HG02763 (cell line): ENCODE data around the gene GUCA2B.

Experiments used
- ATAC-seq: cut with Tn5 transposase; IDR thresholded peaks from one replicate; pipeline ENCODE4 v1.9.1; 2021; ENCODE audit warnings: mild to moderate bottlenecking, moderate library complexity; ENCODE audit not compliant: unreplicated experiment

Gene GUCA2B

GRCh38 chr1:42142894-42143675 lies 10.1 kb upstream of the GUCA2B start:
- no peak for ATAC-seq

DNA sequence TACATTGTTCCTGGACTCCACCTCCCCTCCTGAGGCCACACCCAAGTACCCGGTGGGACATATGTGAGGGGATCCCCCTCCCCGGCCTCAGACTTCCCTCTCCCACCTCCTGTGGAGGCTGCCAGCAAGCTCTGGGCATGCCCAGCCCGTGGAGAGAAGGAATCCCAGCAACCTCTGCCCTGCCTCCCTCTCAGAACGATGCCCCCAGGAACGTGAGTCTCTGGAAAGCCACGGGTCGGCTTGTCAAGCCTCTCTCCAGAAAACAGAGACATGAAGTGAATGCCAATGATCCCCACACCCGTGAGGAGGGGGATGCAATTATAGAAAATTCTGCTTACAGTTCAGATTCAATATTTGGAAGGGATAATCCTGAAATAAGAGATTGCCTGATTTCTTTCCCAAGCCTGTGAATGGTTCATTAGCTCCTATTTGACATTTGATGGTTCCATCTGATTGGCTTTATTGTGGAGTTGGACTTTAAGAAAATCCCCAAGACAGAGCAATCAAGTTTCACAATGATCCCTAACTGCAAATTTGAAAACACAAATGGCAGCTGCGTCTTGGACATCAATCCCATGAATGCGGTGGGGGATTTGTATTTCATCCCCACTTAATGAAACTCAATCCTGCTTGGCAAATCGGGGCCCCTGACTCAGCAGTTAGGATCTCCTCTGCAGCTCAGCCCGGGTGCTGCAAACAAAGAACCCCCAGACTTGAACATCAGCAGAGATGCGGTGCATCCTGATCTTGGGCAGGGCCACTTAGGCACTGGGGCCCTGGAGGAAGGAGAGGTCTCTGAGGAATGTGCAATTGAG lies 9.1 kb upstream of the GUCA2B start:
- ATAC-seq, result no peak

DNA sequence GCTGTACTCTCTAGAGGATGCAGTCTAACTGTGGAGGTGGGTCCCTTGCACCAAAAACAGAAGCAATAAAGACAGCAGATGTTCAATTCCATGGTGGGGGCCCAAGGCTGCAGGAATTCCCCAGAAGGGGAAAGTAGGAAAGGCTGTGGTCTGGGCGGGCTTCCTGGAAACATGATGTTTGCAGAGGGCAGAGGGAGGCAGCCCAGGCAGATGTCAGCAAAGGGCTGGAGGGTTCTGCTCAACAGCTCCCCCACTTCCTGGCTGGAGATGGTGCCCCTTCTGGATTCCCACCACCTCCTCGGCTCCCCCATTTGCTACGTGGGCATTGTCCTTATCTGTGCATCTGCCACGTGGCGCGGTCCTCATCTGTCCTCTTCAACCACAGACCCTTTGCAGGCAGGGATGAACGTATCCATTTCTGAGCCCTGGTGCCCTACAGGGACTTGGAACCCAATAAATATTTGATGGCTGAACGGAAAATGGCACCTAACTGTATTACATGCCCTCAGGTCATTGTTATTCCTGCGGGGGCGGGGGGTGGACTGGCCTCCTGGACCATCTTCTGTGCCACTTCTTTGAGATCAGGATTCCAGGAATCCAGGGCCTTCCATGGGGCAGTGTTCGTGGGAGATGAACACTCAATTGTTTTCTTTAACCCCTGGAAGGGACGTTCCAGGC lies 8.4 kb upstream of the GUCA2B start:
- ATAC-seq, result no peak

GRCh38 chr1:42145389-42145716 lies 7.9 kb upstream of the GUCA2B start:
- no peak for ATAC-seq

- no peak for ATAC-seq
These were observed 7.2 kb upstream of the GUCA2B start for GRCh38 chr1:42145764-42146625.

- no peak for ATAC-seq
These were observed 6.4 kb upstream of the GUCA2B start for GRCh38 chr1:42146626-42147320.

DNA sequence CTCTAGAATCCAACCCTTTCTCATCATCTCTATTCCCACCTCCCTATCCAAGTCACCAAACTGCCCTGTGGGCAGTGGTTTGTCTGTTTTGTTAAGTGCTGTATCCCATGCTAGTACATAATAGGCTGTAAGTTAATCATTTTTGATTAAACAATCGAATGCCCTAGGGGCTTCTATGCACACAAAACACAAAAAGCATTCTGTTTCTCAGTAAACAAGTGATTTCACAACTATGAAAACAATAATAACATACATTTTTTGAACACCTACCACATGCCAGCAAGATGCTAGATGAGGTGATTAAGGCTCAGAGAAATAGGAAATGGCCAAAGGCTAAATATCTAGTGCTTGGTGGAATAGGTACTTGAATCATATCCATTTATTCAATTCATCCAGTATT lies 5.0 kb upstream of the GUCA2B start:
- ATAC-seq, result no peak

DNA sequence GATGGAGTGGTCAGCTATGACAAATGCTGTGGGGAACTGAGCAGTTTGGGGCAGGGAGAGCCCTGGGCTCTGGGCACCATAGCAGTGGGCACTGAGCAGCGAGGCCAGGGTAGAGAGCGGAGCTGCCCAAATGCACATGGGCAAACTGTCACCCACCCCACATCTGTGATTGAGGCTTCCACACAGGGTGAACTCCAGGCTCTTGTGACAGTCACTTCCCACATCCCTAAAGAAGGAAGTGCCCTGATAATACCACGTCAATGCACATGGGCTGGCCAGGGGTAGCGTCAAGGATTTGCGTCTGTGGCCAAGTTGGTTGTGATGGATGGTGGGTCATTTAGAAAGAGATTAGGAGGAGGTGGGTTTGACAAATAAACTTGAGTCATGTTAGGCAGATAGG lies 2.6 kb upstream of the GUCA2B start:
- no peak for ATAC-seq

DNA sequence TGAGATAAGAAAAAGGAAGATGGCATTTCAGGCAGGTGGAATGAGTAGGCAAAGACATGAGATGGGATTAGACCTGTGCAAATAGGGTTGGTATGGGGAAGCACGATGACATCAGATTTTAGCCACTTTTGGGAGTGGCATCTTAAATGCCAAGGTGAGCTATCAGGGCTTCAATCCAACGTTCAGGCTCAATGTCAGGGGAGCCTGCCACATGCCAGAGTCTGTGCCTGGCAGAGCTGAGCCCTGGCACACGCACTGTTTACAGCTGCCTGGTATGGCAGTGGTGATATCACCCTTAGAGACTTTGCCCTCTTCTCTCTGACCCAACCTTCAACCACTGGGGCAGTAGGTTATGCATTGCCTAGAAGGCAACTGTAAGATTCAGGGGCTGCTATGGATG lies 1.1 kb upstream of the GUCA2B start:
- ATAC-seq, result no peak

GRCh38 chr1:42153624-42154023 lies 414 bp downstream of the GUCA2B start:
- no peak for ATAC-seq

DNA sequence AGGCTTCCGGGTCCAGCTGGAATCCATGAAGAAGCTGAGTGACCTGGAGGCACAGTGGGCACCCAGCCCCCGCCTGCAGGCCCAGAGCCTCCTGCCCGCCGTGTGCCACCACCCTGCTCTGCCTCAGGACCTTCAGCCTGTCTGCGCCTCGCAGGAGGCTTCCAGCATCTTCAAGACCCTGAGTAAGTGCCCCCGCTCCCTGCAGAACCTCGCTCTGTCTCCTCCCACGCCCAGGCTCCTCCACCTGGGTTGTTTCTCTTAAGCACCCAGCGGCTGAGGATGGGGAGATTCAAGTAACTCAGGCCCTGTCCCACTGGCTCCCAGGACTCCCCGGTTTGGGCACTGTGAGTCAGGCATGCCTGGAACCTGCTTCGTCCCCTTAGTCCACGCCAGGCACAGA lies 1.5 kb downstream of the GUCA2B start:
- no peak for ATAC-seq

- no peak for ATAC-seq
These were observed 2.2 kb downstream of the GUCA2B start for GRCh38 chr1:42155362-42155761.

GRCh38 chr1:42157667-42158066 lies 4.5 kb downstream of the GUCA2B start:
- ATAC-seq, result no peak

GRCh38 chr1:42158189-42158588 lies 5.0 kb downstream of the GUCA2B start:
- no peak for ATAC-seq

DNA sequence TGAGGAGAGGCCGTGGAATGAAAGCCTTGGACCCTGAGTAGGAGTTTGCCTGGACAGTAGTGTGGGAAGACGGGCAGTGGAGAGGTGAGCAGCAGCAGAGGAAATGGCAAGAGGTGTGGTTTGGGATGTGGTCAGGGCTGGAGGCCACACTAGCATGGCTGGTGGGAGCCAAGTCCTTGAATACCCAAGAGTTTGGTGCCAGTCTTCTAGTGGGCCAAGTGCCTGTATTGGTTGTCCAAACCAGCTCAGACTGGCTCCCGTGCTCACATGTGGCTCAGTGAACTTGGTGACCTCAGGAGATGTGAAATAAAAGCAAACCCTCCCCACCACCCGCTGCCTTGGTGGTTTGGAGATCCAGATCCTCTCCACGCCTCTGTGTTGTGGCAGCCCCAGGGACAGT lies 9.0 kb downstream of the GUCA2B start:
- no peak for ATAC-seq

GRCh38 chr1:42163114-42163513 lies 9.9 kb downstream of the GUCA2B start:
- no peak for ATAC-seq

DNA sequence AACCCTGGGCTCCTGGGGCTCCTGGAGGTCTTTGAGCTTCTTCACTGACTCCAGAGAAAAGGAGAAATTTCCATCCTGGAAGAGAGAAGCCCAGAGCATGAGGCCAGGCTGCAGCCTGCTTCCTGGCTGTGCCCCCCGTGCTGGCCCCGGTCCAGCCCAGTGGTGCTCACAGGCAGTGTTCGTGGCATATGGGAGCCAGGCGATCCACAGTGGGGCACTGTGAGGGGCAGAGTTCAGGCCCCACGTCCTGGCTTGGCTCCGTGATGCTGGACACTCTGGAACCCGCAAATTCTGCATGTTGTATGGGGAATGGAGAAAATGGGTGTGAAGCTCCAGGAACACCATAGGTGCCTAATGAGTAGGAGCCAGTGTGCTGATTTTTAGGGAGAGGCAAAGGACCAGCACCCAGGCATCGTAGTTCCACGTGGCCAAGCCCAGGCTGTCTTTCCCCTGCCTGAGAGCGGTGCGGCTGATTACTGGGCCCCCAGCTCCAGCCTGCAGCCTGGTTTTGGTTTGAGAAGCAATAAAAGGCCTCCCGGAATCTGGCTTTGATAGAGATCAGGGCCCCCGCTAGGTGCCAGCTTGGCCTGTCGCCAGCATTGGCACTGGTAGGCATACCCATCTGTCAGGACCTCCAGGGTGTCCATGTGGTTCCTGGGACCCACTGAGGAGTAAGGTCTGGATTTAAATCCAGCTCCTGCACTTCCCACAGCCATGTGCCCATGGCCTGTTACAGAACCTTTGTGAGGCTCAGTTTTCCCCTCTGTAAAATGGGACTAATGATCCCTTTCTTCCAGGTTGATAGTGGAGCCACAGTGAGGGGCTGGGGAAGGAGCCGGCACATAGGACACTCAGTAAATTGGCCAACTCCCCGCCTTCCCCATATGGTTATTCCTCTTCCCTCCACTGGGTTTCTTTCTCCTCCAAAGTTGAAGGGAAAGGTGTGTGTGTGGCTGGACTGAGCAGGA lies 10.6 kb downstream of the GUCA2B start:
- ATAC-seq, result no peak

DNA sequence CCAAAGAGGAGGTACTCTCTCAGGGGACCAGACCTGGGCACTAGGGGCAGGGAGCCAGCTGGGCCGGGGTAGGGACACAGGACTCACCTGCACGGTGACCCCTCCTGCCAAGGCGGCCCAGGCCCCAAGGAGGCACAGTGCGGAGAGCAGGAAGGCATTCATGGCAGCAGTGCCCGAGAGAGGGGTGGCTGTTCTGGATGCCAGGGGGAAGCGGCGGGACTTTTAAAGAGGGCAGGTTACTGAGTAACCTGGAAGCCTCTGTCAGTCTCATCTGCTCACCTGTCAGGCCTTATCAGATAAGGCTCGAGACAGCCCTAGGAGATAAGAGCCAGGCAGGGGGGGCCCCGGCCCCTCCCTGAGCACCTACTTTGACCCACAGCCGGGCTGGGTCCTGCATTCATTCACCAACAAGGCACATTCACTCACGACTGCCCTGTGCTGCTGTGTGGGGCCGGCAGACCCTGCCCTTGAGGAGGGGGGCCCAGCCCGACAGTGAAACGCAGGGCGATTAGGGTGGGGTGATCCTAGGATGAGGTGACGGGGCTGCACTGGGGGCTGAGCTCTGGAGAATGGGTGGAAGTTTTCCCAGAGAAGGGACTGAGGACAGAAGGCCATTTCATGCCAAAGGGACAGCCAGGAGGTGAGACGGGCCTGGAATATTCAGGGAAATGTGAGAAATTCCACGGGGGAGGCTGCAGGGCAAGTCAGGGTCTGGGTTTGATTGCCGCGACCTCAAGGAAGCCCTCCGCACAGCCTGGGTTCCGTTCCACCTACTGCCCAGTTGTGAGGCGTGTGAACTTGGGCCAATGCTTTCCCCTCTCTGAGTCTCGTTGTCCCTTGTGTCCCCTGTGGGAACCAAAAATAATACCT lies 11.6 kb downstream of the GUCA2B start, which contains the start of gene GUCA2A:
TSS of gene GUCA2A (minus strand) at position 195 of the 870 bp plus-strand sequence. CDS start at position 162, 33 bp downstream.
- no peak for ATAC-seq
